ENCODE results near the gene GRIK1.

Gene GRIK1

DNA sequence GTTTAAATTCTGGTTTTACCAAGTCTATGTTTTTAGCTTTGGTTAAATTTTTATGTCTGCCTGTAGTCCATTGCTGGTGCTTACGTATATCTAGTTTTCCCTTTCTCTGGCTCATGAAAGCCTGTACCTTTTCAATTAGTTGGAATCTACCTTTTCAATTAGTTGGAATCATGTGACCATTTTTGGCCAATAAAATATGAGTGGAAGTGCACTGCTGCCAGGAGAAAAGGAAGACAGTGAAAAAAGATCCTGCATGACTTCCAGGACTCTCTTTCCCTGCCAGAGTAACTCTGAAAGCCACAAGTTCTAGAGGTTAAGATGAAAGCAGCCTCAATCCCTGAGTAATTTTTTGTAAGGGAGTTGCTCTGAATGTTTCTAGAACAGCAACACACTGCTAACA lies 2.2 kb upstream of the GRIK1 start:
- no peak for TF ChIP-seq ZFX (IDR thresholded peaks at IDR 0.05)
- TF ChIP-seq, protein P1, sequence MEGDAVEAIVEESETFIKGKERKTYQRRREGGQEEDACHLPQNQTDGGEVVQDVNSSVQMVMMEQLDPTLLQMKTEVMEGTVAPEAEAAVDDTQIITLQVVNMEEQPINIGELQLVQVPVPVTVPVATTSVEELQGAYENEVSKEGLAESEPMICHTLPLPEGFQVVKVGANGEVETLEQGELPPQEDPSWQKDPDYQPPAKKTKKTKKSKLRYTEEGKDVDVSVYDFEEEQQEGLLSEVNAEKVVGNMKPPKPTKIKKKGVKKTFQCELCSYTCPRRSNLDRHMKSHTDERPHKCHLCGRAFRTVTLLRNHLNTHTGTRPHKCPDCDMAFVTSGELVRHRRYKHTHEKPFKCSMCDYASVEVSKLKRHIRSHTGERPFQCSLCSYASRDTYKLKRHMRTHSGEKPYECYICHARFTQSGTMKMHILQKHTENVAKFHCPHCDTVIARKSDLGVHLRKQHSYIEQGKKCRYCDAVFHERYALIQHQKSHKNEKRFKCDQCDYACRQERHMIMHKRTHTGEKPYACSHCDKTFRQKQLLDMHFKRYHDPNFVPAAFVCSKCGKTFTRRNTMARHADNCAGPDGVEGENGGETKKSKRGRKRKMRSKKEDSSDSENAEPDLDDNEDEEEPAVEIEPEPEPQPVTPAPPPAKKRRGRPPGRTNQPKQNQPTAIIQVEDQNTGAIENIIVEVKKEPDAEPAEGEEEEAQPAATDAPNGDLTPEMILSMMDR (conservative IDR thresholded peaks at IDR 0.05): no peak
- H3K27ac ChIP-seq: no peak overlapping the region

DNA sequence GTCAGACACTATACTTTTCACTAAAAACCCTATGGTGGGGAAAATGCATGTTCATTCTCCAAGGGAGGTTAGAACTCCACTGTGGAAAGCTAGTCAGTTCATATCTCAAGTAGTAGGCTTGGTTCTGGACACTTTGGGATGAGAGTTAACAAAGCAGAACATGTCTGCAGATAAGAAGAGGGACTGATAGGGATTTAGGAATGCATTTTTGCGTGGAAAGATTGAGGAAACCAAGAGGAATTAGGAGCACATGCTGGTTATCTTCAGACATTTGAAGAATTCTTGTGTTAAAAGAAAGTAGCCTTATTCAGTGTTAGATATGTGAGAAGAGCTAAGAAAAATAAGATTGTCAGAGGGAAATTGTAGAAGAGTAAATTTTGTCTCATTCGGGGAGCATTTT lies 1.2 kb upstream of the GRIK1 start:
- H3K27ac ChIP-seq: no peak overlapping the region
- no peak for TF ChIP-seq ZFX (IDR thresholded peaks at IDR 0.05)
- TF ChIP-seq, protein P1 (conservative IDR thresholded peaks at IDR 0.05): no peak

DNA sequence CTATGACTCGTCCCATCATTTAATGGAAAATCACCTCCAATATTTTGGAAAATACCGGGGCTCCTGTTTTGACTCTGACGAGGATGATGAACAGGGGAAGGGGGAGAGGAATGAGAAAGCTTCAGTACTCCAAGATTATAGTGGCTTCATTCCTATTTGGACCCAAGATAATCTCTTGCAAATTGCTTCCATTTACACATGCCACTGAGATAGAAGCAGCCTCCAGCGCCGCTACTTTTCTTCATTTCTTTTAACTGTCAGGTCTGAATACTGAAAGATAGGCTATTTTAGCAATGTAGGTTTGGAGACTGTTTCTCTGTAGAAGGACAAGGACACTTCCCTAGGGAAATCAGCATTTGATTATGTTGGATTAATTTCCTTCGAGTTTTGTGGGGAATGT lies 565 bp upstream of the GRIK1 start:
- no peak for TF ChIP-seq ZFX (IDR thresholded peaks at IDR 0.05)
- TF ChIP-seq, protein P1 (conservative IDR thresholded peaks at IDR 0.05): no peak
- H3K27ac ChIP-seq: no peak overlapping the region

DNA sequence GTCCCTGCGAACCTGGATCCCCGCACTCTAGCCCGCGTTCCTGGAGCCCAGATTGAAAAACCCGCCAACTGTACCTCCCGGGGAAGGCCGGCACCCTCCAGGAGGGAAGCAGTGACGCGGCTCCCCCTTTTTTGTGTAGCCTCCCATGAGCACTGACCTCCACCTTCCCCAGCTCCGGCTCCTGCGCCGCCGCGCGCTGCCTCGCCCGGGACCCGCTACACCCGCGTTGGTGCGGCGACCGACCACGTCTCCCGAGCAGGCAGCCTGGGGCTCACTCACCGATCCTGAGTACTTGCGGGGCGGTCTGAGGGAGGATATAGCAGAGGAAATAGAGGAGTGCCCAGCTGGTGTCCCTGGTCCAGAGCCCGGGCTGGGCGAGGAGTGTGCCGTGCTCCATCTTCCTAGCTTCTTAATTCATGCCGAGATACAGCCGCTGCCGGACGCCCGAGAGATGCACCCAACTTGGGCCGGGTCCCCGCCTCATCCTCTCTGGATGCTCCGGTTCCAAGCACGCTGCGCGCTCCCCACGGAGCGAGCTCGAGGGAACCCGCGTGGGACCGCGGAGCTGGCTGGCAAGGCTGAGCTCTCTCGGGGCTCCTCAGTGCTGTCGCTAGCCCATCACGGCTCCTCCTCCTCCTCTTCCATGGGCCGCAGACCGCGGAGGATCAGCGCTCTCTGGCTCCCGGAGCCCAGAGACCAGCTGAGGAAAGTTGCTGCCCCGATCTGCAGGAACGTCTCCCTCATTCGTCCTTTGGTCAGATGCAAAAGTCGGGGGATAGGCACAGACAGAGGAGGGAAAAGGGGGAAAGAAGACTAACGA lies 482 bp downstream of the GRIK1 start:
- H3K27ac ChIP-seq: no peak overlapping the region
- TF ChIP-seq ZFX (IDR thresholded peaks at IDR 0.05): no peak
- TF ChIP-seq, protein P1 (conservative IDR thresholded peaks at IDR 0.05): no peak

DNA sequence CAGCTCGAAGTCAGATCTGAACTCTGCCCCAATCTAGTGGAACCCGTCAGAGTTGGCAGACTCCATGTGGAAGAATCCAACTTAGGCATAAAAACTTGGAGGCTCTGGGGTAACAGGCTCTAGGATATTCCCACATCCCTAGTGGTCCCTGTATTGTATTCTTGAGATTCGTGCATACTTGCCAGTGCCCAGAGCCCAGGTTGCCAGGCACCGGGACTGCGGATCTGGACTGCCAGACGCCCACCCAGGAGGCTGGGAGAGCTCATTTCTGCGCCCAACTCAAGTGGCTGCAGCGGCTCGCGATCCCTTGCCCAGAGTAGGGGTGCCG lies 1.1 kb downstream of the GRIK1 start:
- TF ChIP-seq, protein P1 (conservative IDR thresholded peaks at IDR 0.05): no peak
- TF ChIP-seq ZFX (IDR thresholded peaks at IDR 0.05): no peak
- H3K27ac ChIP-seq: no peak overlapping the region

DNA sequence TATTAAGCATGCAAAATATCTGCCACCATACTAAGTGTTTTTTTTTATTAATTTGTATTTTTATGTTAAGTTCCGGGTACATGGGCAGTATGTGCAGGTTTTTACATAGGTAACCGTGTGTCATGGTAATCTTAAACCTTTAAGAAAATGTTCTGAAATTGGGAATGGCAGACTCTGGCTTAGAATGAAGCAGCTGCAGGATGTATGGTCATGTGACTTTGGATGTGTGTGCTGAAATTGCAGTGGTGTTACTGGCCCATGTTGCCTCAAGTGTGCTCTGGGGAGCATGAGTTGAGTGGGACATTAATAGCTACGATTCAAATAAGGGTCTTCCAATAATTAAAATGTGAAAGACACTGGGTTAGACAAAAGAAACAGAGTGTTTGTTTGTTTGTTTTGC lies 6.7 kb downstream of the GRIK1 start:
- TF ChIP-seq ZFX (IDR thresholded peaks at IDR 0.05): no peak
- TF ChIP-seq, protein P1 (conservative IDR thresholded peaks at IDR 0.05): no peak
- no peak overlapping the region for H3K27ac ChIP-seq

DNA sequence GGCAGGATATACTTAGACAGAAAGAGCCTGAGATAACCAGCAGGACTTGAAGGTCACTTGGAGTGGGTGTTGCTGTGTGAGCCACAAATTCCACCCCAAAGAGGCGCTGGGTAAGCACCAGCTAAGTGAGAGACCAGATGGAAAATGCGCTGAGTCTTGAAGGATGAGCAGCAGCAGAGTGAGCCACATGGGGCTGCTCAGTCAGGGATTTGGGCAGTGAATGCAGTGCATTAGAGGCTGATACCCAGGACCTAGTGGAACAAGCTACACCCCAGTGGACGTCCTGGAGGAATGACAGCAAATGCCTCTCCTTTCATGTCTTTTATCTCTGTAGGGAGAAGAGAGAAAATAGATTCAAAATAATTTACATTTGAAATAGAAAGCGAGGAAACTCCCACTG lies 11.3 kb downstream of the GRIK1 start:
- H3K27ac ChIP-seq: no peak overlapping the region
- TF ChIP-seq, protein P1 (conservative IDR thresholded peaks at IDR 0.05): no peak
- no peak for TF ChIP-seq ZFX (IDR thresholded peaks at IDR 0.05)

Measured in C4-2B (cell line).